Pons (tissue), 1 donor: ENCODE measurements around the gene SLC9A6.
"Not testable (repeated sequence)": the region's sequence is repeated elsewhere in the genome, so short reads cannot be mapped to it uniquely, and the experiment has no call there.

Experiments used
- DNase-seq: peaks from one replicate; pipeline ENCODE4 v3.0.0-alpha.2; 2016; ENCODE audit warnings: low spot score

SLC9A6 gene

GRCh38 chrX:136064661-136065043, 79.4 kb downstream of the SLC9A6 start:
- no peak for DNase-seq

- DNase-seq = no peak
These were observed 79.9 kb downstream of the SLC9A6 start for GRCh38 chrX:136065044-136065671.

GRCh38 chrX:136067097-136067496, 81.9 kb downstream of the SLC9A6 start:
- no peak for DNase-seq

GRCh38 chrX:136067966-136068365, 82.7 kb downstream of the SLC9A6 start:
- DNase-seq = peak; percentile 49

GRCh38 chrX:136076942-136077341, 91.7 kb downstream of the SLC9A6 start:
- no peak for DNase-seq

- DNase-seq = no peak
These were observed 95.5 kb downstream of the SLC9A6 start for GRCh38 chrX:136080766-136081165.

- no peak for DNase-seq
These were observed 101.3 kb downstream of the SLC9A6 start for GRCh38 chrX:136086521-136086920.

GRCh38 chrX:136091898-136092297, 106.7 kb downstream of the SLC9A6 start:
- not testable (repeated sequence) for DNase-seq

GRCh38 chrX:136094962-136095361, 109.7 kb downstream of the SLC9A6 start:
- no peak for DNase-seq
